Keratinocyte (primary cell): ENCODE results near the gene ELP4. TPM values are rescaled to one million over a fixed set of nuclear protein-coding genes. Genes with fewer than 3 reads are reported as not detected.

Experiments used
- DNase-seq: peaks from one replicate; pipeline ENCODE4 v3.0.0-alpha.2; 2011; ENCODE audit warnings: low read depth, missing footprints, low spot score
- FAIRE-seq: peaks from 2 replicates; lab custom pipeline; 2011; peaks lifted over from hg19 to GRCh38; lab: Jason Lieb, UNC
- H2AFZ ChIP-seq: 2 replicates; pipeline ENCODE4 v1.6.0; 2012; ENCODE audit warnings: low read length, control low read depth, inconsistent platforms; ENCODE audit not compliant: control insufficient read depth
- H3K27ac ChIP-seq: 2 replicates; pipeline ENCODE4 v1.5.1; 2011; ENCODE audit warnings: low read length; ENCODE audit not compliant: control insufficient read depth, insufficient read depth
- H3K27me3 ChIP-seq: 3 replicates; pipeline ENCODE4 v1.6.0; 2011; ENCODE audit warnings: low read length; ENCODE audit not compliant: control insufficient read depth, insufficient read depth; ENCODE audit errors: extremely low read depth
- H3K36me3 ChIP-seq, 2 experiments: 2 replicates in 1 of 2; 3 replicates in 1 of 2; pipeline ENCODE4 v1.5.1; 2011; ENCODE audit warnings: low read length in 2 of 2, mild to moderate bottlenecking in 1 of 2; ENCODE audit not compliant: control insufficient read depth in 2 of 2, insufficient read depth in 2 of 2; ENCODE audit errors: extremely low read depth in 1 of 2
- H3K4me1 ChIP-seq: 3 replicates; pipeline ENCODE4 v1.5.1; 2011; ENCODE audit warnings: low read length; ENCODE audit not compliant: control insufficient read depth, insufficient read depth; ENCODE audit errors: extremely low read depth
- H3K4me2 ChIP-seq: 3 replicates; pipeline ENCODE4 v1.6.0; 2011; ENCODE audit warnings: low read depth, low read length; ENCODE audit not compliant: control insufficient read depth, insufficient read depth; ENCODE audit errors: extremely low read depth
- H3K4me3 ChIP-seq, 3 experiments: fragments of 200-600 bp in 1 of 3; sonication (generic) in 1 of 3; 2 replicates in 2 of 3; 3 replicates in 1 of 3; pipeline ENCODE4 v1.5.1; 2011 to 2016; ENCODE audit warnings: low read length in 3 of 3, mild to moderate bottlenecking in 3 of 3, control low read depth in 2 of 3, inconsistent platforms in 1 of 3, low read depth in 1 of 3, mixed read lengths in 1 of 3, mixed run types in 1 of 3, moderate library complexity in 1 of 3; ENCODE audit not compliant: control insufficient read depth in 2 of 3, insufficient read depth in 2 of 3; ENCODE audit errors: extremely low read depth in 1 of 3
- H3K79me2 ChIP-seq: 2 replicates; pipeline ENCODE4 v1.6.0; 2012; ENCODE audit warnings: low read length; ENCODE audit not compliant: control insufficient read depth, insufficient read depth
- H3K9ac ChIP-seq: 3 replicates; pipeline ENCODE4 v1.6.0; 2011; ENCODE audit warnings: low read length; ENCODE audit not compliant: control insufficient read depth, insufficient read depth; ENCODE audit errors: extremely low read depth
- H3K9me1 ChIP-seq: 3 replicates; pipeline ENCODE4 v1.6.0; 2011; ENCODE audit warnings: low read length; ENCODE audit not compliant: control insufficient read depth, insufficient read depth; ENCODE audit errors: extremely low read depth
- H3K9me3 ChIP-seq: 2 replicates; pipeline ENCODE4 v1.5.1; 2012; ENCODE audit warnings: low read depth, low read length; ENCODE audit not compliant: control insufficient read depth
- H4K20me1 ChIP-seq: 3 replicates; pipeline ENCODE4 v1.6.0; 2011; ENCODE audit warnings: low read length; ENCODE audit not compliant: control insufficient read depth, insufficient read depth; ENCODE audit errors: extremely low read depth
- EZH2 ChIP-seq: IDR thresholded peaks from one replicate; pipeline ENCODE4 v1.6.1; 2012; ENCODE audit warnings: inconsistent platforms, mild to moderate bottlenecking, low read length, moderate library complexity
- dilution Hi-C: fragments of 300-500 bp; cut with MboI; formaldehyde crosslinking; loops from one replicate; pipeline ENCODE4 v1.7.0; 2020; ENCODE audit warnings: low sequenced_read_pairs; ENCODE audit not compliant: extremely low pct_ligation_motif_present
- polyA plus RNA-seq, 5 experiments: library from polyadenylated mRNA; depleted of rRNA in 3 of 5; stranded (reverse) in 3 of 5; stranded (forward) in 1 of 5; unstranded in 1 of 5; fragments of >200 nt; gene quantifications; 1 replicate in 1 of 5; 2 replicates in 3 of 5; 3 replicates in 1 of 5; pipeline versions ENCODE4 v1.2.1 to v1.2.3, GENCODE V29; 2011 to 2012; ENCODE audit warnings: missing spikeins in 2 of 5, low read depth in 1 of 5, low replicate concordance in 1 of 5
- TF ChIP-seq, protein P1 (sequence below), 3 experiments: IDR thresholded peaks in 1 of 3; conservative IDR thresholded peaks in 1 of 3; optimal IDR thresholded peaks in 1 of 3; 2 replicates in 2 of 3; 3 replicates in 1 of 3; pipeline versions ENCODE3 to v1.5.1; 2011; ENCODE audit warnings: low read length in 3 of 3, mild to moderate bottlenecking in 3 of 3, moderate library complexity in 2 of 3, control low read depth in 1 of 3, inconsistent platforms in 1 of 3; ENCODE audit not compliant: insufficient read depth in 2 of 3; ENCODE audit errors: extremely low read depth in 1 of 3

Gene ELP4
- polyA plus RNA-seq, 1 donor (not counting 4 experiments of a cell fraction or from before 2014, with no cell fraction given): 29.6 TPM

DNA sequence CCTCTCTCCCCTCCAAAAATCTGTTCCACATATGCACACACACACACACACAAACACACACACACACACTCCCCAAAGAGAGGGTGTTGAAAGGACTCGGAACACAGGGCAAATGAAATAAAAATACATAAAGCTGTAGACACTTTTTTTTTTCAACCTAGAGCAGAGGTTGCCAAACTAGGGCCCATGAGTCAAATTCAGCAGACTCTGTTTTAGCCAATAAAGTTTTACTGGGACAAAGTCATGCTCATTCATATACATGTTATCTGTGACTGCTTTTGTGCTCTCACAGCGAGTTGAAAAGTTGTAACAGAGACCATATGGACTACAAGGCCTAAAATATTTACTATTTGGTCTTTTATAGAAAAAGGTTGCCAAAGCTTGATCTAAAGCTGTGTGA is 9.0 kb upstream of the ELP4 start:
- no peaks in the 10 kb centered on the region for H3K27me3 ChIP-seq
- no peak overlapping the region for H2AFZ ChIP-seq
- DNase-seq (no peak), FAIRE-seq (no peak)
- H3K9ac ChIP-seq: no peak overlapping the region
- H3K4me1 ChIP-seq: no peaks in the 10 kb centered on the region
- TF ChIP-seq, protein P1, sequence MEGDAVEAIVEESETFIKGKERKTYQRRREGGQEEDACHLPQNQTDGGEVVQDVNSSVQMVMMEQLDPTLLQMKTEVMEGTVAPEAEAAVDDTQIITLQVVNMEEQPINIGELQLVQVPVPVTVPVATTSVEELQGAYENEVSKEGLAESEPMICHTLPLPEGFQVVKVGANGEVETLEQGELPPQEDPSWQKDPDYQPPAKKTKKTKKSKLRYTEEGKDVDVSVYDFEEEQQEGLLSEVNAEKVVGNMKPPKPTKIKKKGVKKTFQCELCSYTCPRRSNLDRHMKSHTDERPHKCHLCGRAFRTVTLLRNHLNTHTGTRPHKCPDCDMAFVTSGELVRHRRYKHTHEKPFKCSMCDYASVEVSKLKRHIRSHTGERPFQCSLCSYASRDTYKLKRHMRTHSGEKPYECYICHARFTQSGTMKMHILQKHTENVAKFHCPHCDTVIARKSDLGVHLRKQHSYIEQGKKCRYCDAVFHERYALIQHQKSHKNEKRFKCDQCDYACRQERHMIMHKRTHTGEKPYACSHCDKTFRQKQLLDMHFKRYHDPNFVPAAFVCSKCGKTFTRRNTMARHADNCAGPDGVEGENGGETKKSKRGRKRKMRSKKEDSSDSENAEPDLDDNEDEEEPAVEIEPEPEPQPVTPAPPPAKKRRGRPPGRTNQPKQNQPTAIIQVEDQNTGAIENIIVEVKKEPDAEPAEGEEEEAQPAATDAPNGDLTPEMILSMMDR (optimal IDR thresholded peaks at IDR 0.05 in 1 of 3, IDR thresholded peaks at IDR 0.05 in 1 of 3, conservative IDR thresholded peaks at IDR 0.05 in 1 of 3; ENCODE audit: extremely low read depth in 1 of 3, insufficient read depth in 2 of 3, low read length in 3 of 3): no peak
- no peak for TF ChIP-seq EZH2
- no peaks in the 10 kb centered on the region for H3K9me1 ChIP-seq
- no peaks in the 10 kb centered on the region for H4K20me1 ChIP-seq
- dilution Hi-C loops: no loop called here
- peaks cover 65% of the 10 kb centered on the region for H3K79me2 ChIP-seq
- no peak overlapping the region for H3K4me3 ChIP-seq
- H3K9me3 ChIP-seq: no peaks in the 10 kb centered on the region
- H3K36me3 ChIP-seq: peaks cover 0 to 6% of the 10 kb centered on the region in 2 experiments
- no peak overlapping the region for H3K27ac ChIP-seq
- no peak overlapping the region for H3K4me2 ChIP-seq

DNA sequence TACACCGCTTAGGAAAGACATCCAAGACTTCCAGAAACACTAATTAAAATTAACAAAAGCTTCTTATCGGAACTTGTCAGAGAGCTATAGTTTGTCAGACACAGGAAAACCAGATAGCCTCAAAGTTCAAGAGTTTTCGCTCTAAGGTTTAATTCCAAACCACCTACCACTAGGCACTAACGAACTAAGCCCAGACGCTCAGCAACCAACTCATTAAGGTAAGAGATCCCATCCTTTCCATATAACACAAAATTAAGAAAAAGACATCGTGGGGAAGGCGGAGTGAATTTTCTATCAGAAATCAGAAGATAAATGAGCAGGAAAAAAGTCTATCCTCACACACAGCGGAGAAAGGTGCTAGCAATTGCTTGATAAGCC is 527 bp upstream of the ELP4 start:
- H4K20me1 ChIP-seq: no peaks in the 10 kb centered on the region
- H3K4me2 ChIP-seq: peak overlapping the region; percentile 63
- H3K9me3 ChIP-seq: no peaks in the 10 kb centered on the region
- peak overlapping the region; percentile 87 for H3K27ac ChIP-seq
- H2AFZ ChIP-seq: peak overlapping the region; percentile 87
- FAIRE-seq (peak; percentile 55), DNase-seq (no peak)
- dilution Hi-C loops: no loop called here
- peaks cover 0 to 6% of the 10 kb centered on the region in 2 experiments for H3K36me3 ChIP-seq
- H3K4me1 ChIP-seq: no peaks in the 10 kb centered on the region
- peak overlapping the region; percentile 90 to 95 (median 91) for H3K4me3 ChIP-seq
- H3K9ac ChIP-seq: peak overlapping the region; percentile 93
- peaks cover 67% of the 10 kb centered on the region for H3K79me2 ChIP-seq
- TF ChIP-seq, protein P1 (optimal IDR thresholded peaks at IDR 0.05 in 1 of 3, IDR thresholded peaks at IDR 0.05 in 1 of 3, conservative IDR thresholded peaks at IDR 0.05 in 1 of 3; ENCODE audit: extremely low read depth in 1 of 3, insufficient read depth in 2 of 3, low read length in 3 of 3): no peak
- no peak for TF ChIP-seq EZH2
- H3K27me3 ChIP-seq: no peaks in the 10 kb centered on the region
- no peaks in the 10 kb centered on the region for H3K9me1 ChIP-seq
